ENCODE measurements around the gene XDH.

Gene XDH

DNA sequence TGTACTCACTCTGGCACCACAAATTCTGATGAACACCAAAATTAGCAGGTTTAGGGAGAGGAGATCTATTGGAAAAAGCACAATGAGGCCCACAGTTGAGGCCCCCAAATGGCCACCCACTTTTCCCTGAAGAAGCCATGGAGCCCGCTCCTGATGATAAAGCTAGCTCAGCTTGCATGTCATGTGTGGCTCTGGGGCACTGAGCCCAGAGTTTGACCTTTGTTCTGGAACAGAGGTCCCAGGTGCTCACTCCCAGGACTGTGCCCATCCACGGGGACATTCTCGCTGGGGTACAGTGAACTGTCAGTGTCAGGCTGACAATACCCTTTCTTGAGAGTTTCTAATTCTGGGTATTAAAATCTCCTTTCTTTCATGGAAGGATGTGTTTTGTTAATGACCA is 36.2 kb downstream of the XDH start:
- no peak overlapping the region for H3K4me3 ChIP-seq (ENCODE audit: low read length)
- no peak for DNase-seq (ENCODE audit: low read depth, low spot score)

DNA sequence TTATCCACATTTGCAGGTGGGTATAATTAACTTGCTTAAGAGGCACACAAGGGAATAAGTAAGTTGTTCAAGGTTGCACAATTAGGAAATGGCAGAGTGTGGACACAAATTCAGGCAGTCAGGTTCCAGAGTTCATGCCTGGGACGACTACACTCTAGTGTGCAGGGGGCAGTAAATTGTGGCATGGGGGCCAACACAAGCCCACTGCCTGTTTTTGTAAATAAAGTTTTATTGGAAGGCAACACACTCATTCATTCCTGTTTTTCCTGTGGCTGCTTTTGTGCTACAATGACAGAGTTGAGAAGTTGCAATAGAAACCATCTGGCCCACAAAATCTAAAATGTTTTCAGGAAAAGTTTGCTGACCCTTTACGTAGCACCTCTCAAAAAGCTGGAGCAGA is 41.4 kb downstream of the XDH start:
- DNase-seq (ENCODE audit: low read depth, low spot score), result no peak
- no peak overlapping the region for H3K4me3 ChIP-seq (ENCODE audit: low read length)

DNA sequence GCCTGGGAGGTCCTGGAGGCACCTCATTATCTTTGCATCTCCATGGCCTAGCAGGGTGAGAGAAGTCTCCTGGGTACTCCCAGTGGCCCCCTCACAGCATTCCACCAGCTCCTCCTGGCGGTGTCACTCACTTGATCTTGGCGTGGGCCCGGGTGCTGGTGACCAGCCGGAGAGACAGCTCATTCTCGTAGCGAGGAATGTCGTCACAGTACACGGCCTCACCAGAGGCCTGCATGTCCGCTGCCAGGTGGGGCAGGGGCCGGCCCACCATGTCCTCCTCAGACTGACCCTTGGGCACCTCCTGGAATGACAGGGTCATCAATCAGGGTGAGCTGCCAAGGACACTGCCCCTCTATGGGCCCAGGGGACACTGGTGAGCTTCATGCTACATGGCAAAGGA is 42.4 kb downstream of the XDH start:
- no peak for DNase-seq (ENCODE audit: low read depth, low spot score)
- no peak overlapping the region for H3K4me3 ChIP-seq (ENCODE audit: low read length)

DNA sequence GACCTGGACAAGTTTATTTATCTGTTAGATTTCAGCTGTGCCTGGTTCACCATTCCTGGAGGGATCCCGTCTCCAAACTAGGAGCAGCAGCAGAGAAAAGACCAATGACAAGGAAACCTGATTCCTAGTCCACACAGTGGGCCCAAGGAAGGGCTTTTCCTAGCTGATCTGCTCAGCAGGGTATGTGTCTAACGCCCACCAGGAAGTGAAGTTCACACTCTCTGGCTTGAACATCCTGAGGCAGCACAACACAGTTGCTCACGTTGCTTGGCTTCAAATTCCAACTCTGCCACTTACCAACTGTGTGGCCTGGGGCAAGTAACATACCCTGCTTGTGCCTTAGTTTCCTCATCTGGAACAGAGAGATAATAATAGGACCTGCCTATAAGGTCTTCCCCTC is 42.9 kb downstream of the XDH start:
- no peak for DNase-seq (ENCODE audit: low read depth, low spot score)
- H3K4me3 ChIP-seq (ENCODE audit: low read length), result no peak overlapping the region

DNA sequence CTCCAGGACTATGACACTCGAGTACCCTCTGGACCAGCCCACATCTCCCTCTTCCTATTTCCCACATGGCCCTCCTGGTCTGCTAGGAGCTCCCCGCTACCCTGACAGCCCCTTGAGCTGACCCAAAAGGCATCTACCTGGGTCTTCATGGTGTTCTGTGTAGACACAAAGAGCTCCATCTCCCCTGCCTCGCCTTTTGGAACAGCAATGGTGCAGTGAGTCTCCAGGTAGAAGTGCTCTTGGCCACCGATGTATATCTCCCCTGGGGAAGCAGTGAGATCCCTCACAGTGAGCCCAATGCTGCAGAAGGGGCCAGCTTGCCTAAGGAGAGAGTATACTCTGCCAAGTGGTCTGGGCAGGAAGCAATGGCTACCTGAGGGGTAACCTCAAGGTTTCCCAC is 47.8 kb downstream of the XDH start:
- DNase-seq (ENCODE audit: low read depth, low spot score), result no peak
- no peak overlapping the region for H3K4me3 ChIP-seq (ENCODE audit: low read length)

DNA sequence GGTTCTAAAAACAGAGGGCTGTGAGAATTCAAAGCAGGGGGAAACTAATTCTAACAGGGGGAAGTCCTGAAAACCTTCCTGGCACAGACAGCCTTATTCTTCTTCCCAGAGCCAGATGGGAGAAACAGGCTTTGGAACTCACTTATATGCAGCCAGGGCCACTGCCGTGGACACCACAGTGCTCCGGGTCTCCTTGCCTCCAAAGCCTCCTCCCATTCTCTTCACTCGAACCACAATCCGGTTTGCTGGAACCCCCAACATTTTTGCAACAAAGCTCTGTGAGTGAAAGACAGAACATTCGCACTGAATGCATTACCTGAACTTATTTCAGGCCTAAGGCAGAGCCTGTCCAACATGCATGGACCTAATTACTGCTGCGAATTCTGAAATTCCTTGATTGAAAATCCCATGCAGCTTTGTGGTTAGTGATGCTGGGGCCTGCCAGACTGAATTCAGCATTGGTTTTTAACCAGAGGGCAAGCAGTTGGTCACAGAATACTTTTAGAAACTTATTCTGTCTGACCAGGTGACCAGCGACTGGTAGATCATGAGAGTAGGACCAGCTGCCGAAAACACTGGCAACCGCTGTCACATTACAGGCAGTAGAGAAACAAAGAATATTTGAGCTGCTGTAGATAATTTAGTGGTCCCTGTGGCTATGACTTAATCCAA is 48.6 kb downstream of the XDH start:
- no peak overlapping the region for H3K4me3 ChIP-seq (ENCODE audit: low read length)
- no peak for DNase-seq (ENCODE audit: low read depth, low spot score)

DNA sequence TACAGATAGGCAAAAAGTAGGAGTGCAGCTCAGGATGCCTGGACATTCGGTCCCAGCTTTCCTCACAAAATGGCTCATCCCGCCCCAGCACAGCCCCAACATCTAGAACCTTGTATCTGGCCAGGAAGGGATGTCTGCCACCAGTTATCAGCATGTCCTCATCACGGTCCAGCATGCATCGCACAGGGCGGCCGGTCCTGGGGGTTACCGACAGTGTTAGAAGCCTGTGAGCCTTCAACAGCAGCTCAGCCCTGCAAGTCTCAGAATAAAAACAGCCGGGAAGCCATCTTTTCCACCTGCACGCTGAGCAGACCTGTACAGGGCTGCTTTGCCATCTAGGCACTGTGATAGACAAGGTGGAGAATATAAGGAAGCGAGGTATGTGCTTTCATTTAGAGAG is 49.2 kb downstream of the XDH start:
- DNase-seq (ENCODE audit: low read depth, low spot score), result no peak

DNA sequence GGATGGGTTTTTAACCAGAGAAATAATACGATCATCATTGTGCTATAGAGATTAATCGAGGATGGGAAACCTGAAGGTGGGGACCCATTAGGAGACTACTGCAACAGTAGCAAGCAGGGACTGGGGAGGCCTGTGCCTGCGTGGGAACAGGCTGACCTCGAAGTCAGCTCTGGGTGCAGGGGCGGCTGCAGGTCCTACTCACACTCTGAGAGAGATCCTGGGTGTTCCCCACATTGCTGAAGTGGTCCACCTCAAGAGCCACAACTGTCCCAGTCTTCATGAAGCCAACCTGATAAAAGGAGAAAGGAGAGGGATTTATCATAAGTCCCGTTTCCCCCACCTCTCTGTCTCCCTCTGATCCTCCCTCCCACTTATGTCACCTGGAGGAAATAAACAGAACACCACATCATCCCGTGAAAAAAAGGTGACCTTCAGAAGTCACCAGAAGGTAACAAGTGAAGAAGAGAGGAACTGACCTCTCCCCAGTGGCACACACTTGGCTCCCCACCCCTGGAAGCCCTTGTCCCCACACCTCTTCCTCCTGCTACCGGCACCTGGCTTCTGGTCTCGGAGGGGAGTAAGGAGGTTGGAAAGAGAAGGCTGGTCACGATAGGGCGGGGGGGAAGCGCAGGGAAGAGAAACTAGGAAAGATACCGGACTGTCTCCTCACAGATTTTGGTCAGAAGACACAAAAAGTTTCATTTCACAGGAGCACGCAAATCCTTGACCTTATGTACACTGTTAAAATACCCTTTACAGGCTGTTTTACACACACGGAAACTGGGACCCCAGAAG is 50.4 kb downstream of the XDH start:
- no peak for DNase-seq (ENCODE audit: low read depth, low spot score)
- no peak overlapping the region for H3K4me3 ChIP-seq (ENCODE audit: low read length)

More for the DNA sequence above, 49.2 kb downstream of the XDH start:
- H3K4me3 ChIP-seq (ENCODE audit: low read length), result no peak overlapping the region

DNA sequence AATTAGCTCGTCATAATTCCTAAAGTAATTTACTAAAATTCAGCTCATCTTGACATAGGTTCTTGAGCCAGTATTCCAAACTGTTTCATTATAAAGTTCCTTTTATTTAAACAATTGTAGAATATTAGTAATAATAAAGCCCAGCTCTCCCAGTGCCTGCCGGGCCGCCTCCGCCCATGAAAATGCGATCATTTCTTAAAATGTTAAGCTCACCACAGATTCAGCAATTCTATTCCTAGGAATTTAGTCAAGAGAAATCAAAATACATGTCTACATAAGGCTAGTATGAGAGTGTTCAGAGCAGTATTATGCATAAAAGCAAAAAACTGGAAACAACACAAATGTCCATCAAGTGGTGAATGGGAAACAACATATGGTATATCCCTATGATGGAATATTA is 52.0 kb downstream of the XDH start:
- H3K4me3 ChIP-seq (ENCODE audit: low read length), result no peak overlapping the region
- DNase-seq (ENCODE audit: low read depth, low spot score), result no peak

DNA sequence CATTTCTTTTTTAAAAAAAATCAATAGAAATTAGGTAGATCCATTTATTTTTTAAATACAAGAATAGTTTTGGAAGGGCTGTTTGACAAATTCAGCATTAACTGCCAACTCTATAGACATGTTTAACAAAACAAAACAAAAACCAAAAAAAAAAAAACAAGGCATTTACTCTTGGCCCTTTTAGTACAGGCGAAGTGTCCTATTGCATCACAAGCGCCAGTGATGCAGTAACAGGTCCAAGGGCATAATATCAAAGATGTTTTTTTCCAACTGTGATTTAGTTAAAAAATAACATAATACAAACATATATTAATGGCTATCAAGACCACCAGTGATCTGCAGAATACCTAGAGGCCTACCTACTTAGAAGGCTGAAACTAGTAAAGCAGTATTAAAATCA is 55.3 kb downstream of the XDH start:
- no peak overlapping the region for H3K4me3 ChIP-seq (ENCODE audit: low read length)
- no peak for DNase-seq (ENCODE audit: low read depth, low spot score)

DNA sequence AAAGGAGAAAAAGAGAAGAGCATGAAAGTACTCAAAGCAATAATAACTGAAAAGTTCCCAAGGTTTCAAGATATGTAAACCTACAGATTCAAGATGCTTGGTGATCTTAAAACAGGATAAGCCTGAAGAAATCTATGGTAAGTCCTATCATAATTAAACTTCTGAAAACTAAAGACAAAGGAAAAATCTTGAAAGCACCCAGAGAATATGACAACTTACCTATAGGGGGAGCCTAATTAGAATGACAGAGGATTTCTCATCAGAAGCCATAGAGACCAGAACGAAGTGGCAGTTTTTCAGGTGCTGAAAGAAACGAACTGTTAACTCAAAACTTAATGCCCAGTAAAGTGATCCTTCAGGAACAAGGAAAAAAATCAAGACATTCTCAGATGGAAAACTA is 59.7 kb downstream of the XDH start:
- peak; percentile 7 for DNase-seq (ENCODE audit: low read depth, low spot score)
- H3K4me3 ChIP-seq (ENCODE audit: low read length), result no peak overlapping the region

DNA sequence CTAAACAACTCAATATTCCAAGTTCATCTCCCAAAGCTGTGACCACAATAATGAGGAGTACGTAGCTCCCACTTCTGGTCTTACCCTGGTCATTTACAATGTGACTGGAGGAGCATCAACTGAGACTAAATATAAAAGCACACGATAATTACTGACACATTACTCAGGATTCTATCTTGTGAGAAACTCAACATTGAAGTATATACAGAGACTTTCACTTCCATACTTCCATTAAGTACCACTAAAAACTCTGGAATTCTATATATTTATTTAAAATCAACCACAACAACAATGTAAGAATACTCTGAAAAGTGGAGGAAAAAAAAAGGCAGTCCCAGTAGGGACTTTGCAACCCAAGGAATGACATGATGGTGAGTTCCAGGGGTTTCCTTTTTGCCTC is 61.4 kb downstream of the XDH start:
- DNase-seq (ENCODE audit: low read depth, low spot score), result no peak
- no peak overlapping the region for H3K4me3 ChIP-seq (ENCODE audit: low read length)

DNA sequence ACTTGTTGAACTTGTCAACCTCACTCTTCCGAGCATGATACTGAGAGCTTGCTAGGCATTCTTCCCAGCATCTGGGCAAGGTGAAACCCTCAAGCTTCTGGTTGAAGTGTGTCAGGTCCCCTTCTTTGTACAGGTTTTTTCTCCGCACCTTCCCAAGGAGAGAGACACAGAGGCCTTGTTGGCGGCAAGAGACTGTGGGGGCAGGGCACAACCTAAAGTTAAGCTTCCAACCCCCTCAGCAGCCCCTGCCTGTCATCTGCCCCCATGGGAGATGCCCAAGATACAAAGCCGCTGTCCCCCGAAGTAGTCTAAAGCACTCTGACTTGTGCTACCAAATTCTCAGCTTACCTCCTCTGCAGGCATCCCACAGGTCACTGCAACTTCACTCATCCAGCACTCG is 64.9 kb downstream of the XDH start:
- no peak overlapping the region for H3K4me3 ChIP-seq (ENCODE audit: low read length)
- no peak for DNase-seq (ENCODE audit: low read depth, low spot score)

DNA sequence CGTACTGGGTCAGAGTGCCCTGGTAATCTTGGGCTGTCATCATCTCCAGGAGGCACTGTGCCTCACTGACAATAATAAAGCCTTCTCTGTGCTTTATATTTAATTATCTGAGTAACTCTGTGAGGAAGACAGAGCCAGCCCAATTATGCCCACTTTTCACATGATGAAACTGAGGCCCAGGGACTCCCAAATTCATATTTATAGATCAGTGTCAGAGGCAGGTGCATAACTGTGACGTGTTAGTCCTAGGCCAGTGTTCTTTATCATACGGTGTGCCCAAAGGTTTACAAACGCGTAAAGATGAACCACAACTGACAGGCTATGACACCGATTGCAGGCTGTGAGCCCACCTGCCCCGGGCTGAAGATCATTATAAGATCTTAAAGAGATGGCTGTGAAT is 65.4 kb downstream of the XDH start:
- DNase-seq (ENCODE audit: low read depth, low spot score), result no peak
- H3K4me3 ChIP-seq (ENCODE audit: low read length), result no peak overlapping the region

DNA sequence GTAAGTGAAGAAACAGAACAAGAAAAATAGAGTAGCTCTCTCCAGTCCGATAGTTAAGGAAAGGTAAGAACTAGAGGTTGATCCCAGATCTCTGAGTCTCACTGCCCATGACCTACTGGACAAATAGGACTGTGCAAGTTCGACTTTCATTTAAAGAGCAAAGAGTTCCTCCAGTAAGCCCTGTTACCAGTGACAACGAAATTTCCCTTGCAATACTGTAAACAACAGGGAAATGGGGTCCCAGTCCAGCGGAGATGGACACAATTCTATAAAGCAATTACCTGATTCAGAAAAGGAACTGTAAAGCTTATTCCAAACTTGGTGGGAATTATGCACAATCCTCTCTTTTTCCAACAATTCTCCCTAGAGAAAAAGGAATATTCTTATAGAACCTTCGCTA is 65.9 kb downstream of the XDH start:
- DNase-seq (ENCODE audit: low read depth, low spot score), result no peak
- no peak overlapping the region for H3K4me3 ChIP-seq (ENCODE audit: low read length)

DNA sequence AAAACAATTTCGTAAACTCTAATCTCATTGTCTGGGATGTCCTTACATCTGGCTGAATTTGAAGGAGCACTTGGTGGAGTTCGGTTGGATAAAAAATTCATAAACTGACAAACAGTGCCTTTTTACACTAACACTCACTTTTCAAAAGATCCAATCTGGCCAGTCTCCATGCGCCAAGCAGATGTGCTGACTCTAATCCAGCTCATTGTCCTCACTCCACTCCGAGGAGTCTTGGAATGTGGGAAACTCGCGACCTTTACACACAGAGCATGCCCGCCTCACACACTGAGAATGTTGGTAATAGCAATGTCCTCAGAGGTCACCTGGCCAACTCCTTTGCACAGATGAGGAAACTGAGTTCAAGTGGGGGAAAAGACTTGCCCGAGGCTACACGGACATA is 66.8 kb downstream of the XDH start:
- DNase-seq (ENCODE audit: low read depth, low spot score), result no peak

DNA sequence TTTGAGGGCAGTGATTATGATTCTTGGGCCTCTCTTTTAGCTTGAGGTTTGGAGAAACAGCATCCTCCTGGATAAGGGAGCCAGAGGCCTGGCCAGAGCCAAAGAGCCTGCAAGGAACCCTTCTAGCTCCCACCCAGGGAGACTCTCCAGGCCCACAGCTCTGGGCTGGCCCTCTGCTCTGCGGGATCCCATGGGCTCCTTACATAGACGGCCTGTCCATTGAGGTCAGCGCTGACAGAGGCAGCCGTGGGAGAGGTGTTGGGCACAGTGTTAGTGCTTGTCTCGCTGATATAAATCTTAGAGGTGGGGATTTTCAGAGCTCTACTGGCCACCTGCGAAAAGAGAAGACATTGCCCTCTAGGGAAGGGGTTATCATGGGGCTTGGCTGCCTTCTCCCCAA is 67.2 kb downstream of the XDH start:
- DNase-seq (ENCODE audit: low read depth, low spot score), result no peak
- no peak overlapping the region for H3K4me3 ChIP-seq (ENCODE audit: low read length)

More for the DNA sequence above, 66.8 kb downstream of the XDH start:
- H3K4me3 ChIP-seq (ENCODE audit: low read length), result no peak overlapping the region

DNA sequence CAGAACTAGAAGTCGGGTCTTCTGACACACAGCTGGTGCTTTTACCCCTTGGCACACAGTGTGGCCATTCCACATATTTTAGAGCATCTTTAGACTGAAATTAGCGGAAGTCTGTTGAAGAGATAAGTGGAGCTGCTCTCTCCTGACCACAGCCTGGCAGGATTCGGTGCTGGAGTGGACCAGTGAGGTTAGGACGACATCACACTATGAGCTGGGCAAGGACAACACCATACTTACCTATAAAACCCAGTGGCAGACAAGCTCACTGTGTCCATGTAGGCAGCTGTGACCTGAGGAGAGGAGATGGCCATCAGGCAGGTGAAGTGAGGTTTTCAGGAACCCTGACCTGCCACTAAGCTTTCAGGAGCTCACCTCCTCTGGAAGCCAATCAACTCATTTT is 70.1 kb downstream of the XDH start:
- DNase-seq (ENCODE audit: low read depth, low spot score), result no peak
- H3K4me3 ChIP-seq (ENCODE audit: low read length), result no peak overlapping the region

DNA sequence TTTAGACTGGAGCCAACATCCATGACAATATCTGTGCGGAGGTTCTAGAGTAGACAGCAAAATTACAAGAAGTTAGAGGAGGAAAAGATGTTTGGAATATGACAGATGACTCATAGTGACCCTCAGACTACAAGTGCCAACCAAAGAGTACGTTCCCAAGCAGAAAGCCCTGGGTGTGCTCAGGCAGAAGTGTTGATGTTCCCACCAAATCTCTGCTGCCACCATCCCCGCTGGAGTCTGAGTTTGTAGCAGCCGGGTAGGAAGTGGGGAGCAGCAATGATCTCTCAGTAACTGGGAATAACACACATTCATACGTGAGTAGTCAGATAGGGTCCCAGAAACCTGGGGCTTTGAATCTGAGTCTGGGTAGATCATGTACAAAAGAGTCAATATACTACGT is 73.2 kb downstream of the XDH start:
- H3K4me3 ChIP-seq (ENCODE audit: low read length), result no peak overlapping the region
- no peak for DNase-seq (ENCODE audit: low read depth, low spot score)

DNA sequence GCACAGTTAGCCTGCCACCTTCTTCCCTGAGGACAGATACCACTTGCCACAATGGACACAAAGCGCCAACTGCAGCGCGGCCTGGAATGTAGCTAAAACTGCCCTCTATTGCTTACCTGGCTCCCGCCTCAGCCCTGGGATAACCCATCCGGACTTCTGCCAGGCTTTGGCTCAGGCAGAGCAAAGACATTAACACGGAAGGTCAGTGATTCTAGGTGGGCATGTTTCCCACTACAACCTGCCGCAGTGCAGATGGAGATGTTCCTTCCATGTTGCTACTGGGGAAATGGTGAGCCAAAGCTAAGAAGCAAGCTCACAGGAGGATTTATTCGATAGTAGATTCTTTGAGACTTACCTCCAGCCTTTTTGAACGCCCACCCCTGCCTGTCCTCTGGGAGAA is 74.8 kb downstream of the XDH start:
- no peak overlapping the region for H3K4me3 ChIP-seq (ENCODE audit: low read length)
- DNase-seq (ENCODE audit: low read depth, low spot score), result no peak

DNA sequence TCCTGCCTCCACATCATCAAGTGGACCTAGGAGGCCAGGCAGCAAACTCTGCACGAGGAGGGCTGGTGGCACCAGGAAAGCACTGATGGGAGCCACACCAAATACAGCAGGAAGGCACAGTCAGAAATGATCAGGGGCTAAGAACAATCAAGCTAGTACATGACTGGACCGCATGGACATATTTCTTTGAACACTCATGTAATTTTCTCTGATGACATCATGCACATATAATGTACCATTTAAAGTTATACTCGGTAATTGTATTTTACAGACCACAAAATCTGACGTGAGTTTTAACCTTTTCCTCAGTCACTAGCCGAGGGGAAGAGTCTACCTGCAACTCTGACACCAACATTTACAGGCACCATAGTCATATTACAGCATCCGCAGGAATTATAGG is 76.7 kb downstream of the XDH start:
- no peak overlapping the region for H3K4me3 ChIP-seq (ENCODE audit: low read length)
- no peak for DNase-seq (ENCODE audit: low read depth, low spot score)

All from Jurkat, Clone E6-1 (cell line).